ENCODE measurements around the gene KRTAP9-4. TPM values are rescaled to one million over a fixed set of nuclear protein-coding genes. Genes with fewer than 3 reads are reported as not detected.

Gene KRTAP9-4
- total RNA-seq, 1 experiment from 2014 or later = not detected

DNA sequence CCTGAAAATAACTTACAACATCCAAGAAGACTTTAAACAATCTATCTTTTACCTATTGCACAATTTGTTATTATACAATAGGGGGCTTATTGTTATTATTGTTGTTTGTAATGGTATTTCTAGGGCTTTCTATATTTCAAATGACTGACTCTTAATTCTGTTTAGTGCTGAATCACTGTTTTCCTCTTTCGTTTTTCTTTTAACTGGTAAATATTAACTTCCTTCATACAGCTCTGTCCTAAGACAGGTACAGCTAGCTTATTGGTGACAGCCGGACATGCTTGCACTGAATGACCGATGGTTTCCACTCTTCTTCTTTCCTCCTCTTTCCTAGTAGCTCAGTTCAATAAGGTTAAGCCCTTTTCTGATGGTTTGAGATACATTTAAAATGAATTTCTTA, 37.6 kb downstream of the KRTAP9-4 start:
- no peak overlapping the region for H2BK5ac ChIP-seq (ENCODE audit: insufficient read length, low read length)
- H2BK15ac ChIP-seq (ENCODE audit: low read depth, low read length) = no peak overlapping the region
- H3K23ac ChIP-seq (ENCODE audit: insufficient read length, low read depth, low read length) = no peak overlapping the region
- no peak for DNase-seq
- H3K18ac ChIP-seq (ENCODE audit: insufficient read length, low read depth, low read length) = no peak overlapping the region
- H3K56ac ChIP-seq (ENCODE audit: insufficient read length, low read depth, low read length) = no peak overlapping the region
- no peaks in the 10 kb centered on the region for H3K9me3 ChIP-seq (ENCODE audit: control insufficient read depth, low read depth, low read length)
- H2BK20ac ChIP-seq (ENCODE audit: low read depth, low read length, poor library complexity, severe bottlenecking) = no peak overlapping the region
- no peak overlapping the region for H2BK120ac ChIP-seq (ENCODE audit: low read depth, low read length, poor library complexity, severe bottlenecking)
- Mint-ChIP-seq H3K4me3 (no peak overlapping the region), H3K9me3 (no peaks in the 10 kb centered on the region), H3K27me3 (ENCODE audit: low read depth) (no peaks in the 10 kb centered on the region), H3K36me3 (ENCODE audit: insufficient read depth in 1 of 3, low read depth in 3 of 3) (no peaks in the 10 kb centered on the region), H3K4me1 (peaks cover 8 to 15% of the 10 kb centered on the region in 2 experiments), H3K27ac (no peak overlapping the region)
- no peak overlapping the region for H3K4ac ChIP-seq (ENCODE audit: low read depth, low read length)
- no peak overlapping the region for H3K14ac ChIP-seq (ENCODE audit: insufficient read depth, low read length)
- H4K5ac ChIP-seq (ENCODE audit: insufficient read length, low read depth, low read length) = no peak overlapping the region
- no peaks in the 10 kb centered on the region for H4K20me1 ChIP-seq (ENCODE audit: control insufficient read depth, insufficient read depth, insufficient read length)
- no peaks in the 10 kb centered on the region for H3K27me3 ChIP-seq (ENCODE audit: insufficient read depth, low read length)
- no peak overlapping the region for H3K9ac ChIP-seq (ENCODE audit: extremely low read depth, insufficient read length, low read length)
- H4K91ac ChIP-seq (ENCODE audit: insufficient read length, low read depth, low read length) = no peak overlapping the region
- no CpG with 5 or more reads among the region's 3 CpGs for WGBS (ENCODE audit: extremely low coverage, insufficient read length, low lambda C conversion rate)
- no peak overlapping the region for H2BK12ac ChIP-seq (ENCODE audit: insufficient read length, low read depth, low read length)
- H4K8ac ChIP-seq (replicated peaks; ENCODE audit: insufficient read length, low read depth, low read length) = no peak overlapping the region
- H3T11ph ChIP-seq (ENCODE audit: low read length) = no peak overlapping the region
- H3K4me2 ChIP-seq (ENCODE audit: insufficient read depth, insufficient read length, low read length) = no peak overlapping the region
- H3K27ac ChIP-seq (ENCODE audit: insufficient read length, low read depth, low read length) = no peak overlapping the region
- no peaks in the 10 kb centered on the region for H3K79me2 ChIP-seq (ENCODE audit: insufficient read depth, low read length)
- H3K79me1 ChIP-seq (ENCODE audit: insufficient read depth, low read depth, low read length, poor library complexity, severe bottlenecking) = no peaks in the 10 kb centered on the region
- H3K23me2 ChIP-seq (ENCODE audit: insufficient read length, low read depth, low read length, poor library complexity, severe bottlenecking) = no peaks in the 10 kb centered on the region
- TF ChIP-seq, protein P1, sequence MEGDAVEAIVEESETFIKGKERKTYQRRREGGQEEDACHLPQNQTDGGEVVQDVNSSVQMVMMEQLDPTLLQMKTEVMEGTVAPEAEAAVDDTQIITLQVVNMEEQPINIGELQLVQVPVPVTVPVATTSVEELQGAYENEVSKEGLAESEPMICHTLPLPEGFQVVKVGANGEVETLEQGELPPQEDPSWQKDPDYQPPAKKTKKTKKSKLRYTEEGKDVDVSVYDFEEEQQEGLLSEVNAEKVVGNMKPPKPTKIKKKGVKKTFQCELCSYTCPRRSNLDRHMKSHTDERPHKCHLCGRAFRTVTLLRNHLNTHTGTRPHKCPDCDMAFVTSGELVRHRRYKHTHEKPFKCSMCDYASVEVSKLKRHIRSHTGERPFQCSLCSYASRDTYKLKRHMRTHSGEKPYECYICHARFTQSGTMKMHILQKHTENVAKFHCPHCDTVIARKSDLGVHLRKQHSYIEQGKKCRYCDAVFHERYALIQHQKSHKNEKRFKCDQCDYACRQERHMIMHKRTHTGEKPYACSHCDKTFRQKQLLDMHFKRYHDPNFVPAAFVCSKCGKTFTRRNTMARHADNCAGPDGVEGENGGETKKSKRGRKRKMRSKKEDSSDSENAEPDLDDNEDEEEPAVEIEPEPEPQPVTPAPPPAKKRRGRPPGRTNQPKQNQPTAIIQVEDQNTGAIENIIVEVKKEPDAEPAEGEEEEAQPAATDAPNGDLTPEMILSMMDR (conservative IDR thresholded peaks at IDR 0.05) = no peak
- H2AFZ ChIP-seq (ENCODE audit: low read length) = no peak overlapping the region
- no peak overlapping the region for H2AK5ac ChIP-seq (ENCODE audit: insufficient read length, low read length)
- H3K4me1 ChIP-seq (ENCODE audit: insufficient read depth, low read length) = peaks cover 8% of the 10 kb centered on the region; the same call in 1 of the 2 replicates

Data from H9 (cell line).